ENCODE data around the gene PSMD9. TPM values are rescaled to one million over a fixed set of nuclear protein-coding genes. Genes with fewer than 3 reads are reported as not detected.

Gene PSMD9
- total and polyA plus RNA-seq, 4 donors = 39.6 to 134 (median 62.6) TPM

DNA sequence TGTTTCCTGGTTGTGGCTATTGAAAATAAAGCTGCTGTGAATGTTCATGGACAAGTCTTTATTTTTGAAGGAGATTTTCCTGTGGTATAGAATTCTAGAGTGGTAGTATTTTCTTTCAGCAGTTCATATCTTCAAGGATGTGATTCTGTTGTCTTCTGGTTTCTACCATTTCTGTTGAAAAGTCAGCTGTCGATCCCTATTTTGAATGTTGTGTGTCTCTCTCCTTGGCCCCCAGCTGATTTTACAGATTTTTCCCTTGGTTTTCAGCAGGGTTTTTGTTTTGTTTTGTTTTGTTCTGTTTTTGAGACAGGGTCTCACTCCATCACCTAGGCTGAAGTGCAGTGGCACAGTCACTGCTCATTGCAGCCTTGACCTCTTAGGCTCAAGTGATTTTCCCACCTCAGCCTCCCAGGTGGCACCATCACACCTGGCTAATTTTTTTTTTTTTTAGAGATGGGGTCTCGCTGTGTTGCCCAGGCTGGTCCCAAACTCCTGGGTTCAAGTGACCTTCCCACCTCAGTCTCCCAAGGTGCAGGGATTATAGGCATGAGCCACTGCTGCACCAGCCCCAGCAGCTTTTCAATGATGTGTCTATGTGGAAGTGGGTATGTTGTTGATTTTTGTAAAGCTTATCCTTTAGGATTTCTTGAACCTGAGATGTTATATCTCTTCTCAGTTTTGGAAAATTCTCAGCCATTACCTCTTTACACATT, 57.9 kb downstream of the PSMD9 start:
- DNase-seq = no peak
- Histone ChIP-seq H3K4me3 (no peak overlapping the region), H3K4me1 (ENCODE audit: control insufficient read depth in 5 of 5, insufficient read depth in 5 of 5, low read length in 5 of 5) (peaks cover 0 to 5% (median 0%) of the 10 kb centered on the region in 5 donors), H3K27me3 (ENCODE audit: control insufficient read depth in 3 of 3, insufficient read depth in 3 of 3, low read length in 2 of 3) (no peaks in the 10 kb centered on the region), H3K27ac (ENCODE audit: low read depth in 1 of 2, low read length in 1 of 2) (no peak overlapping the region), H3K9ac (ENCODE audit: insufficient read depth in 1 of 2, low read length in 2 of 2) (no peak overlapping the region), H3K9me3 (ENCODE audit: control insufficient read depth in 4 of 4, insufficient read depth in 3 of 4, low read length in 3 of 4) (no peaks in the 10 kb centered on the region), H3K36me3 (ENCODE audit: control insufficient read depth in 4 of 4, insufficient read depth in 4 of 4, low read length in 4 of 4) (no peaks in the 10 kb centered on the region)
- no peak for ATAC-seq (ENCODE audit: insufficient read depth, low FRiP score)
- TF ChIP-seq, protein P1, sequence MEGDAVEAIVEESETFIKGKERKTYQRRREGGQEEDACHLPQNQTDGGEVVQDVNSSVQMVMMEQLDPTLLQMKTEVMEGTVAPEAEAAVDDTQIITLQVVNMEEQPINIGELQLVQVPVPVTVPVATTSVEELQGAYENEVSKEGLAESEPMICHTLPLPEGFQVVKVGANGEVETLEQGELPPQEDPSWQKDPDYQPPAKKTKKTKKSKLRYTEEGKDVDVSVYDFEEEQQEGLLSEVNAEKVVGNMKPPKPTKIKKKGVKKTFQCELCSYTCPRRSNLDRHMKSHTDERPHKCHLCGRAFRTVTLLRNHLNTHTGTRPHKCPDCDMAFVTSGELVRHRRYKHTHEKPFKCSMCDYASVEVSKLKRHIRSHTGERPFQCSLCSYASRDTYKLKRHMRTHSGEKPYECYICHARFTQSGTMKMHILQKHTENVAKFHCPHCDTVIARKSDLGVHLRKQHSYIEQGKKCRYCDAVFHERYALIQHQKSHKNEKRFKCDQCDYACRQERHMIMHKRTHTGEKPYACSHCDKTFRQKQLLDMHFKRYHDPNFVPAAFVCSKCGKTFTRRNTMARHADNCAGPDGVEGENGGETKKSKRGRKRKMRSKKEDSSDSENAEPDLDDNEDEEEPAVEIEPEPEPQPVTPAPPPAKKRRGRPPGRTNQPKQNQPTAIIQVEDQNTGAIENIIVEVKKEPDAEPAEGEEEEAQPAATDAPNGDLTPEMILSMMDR (IDR thresholded peaks at IDR 0.05; ENCODE audit: control extremely low read depth, extremely low read depth) = no peak
- 97 to 98% methylated on average over 2 of the region's 2 CpGs for whole genome bisulfite sequencing, 2 donors

DNA sequence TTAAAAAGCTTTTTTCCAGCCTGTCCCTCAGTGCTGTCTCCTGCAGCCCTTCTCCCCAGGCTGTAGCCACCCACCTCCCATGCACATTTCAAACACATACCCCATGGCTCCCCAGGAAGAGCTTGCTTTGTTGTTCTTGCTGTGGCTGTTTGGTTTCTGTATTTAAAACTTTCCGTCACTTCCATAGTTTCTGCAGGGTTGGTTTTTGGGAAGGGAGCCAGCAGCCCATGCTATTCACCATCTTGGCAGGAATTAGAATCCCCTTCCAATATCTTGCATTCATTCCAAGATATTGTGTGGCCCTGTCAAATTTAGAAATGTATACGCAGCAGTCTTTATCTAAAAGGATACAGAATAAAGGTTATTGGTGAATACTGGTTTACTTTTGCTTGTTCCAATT, 59.4 kb downstream of the PSMD9 start:
- Histone ChIP-seq H3K36me3 (ENCODE audit: control insufficient read depth in 4 of 4, insufficient read depth in 4 of 4, low read length in 4 of 4) (no peaks in the 10 kb centered on the region), H3K27ac (ENCODE audit: low read depth in 1 of 2, low read length in 1 of 2) (no peak overlapping the region), H3K4me3 (no peak overlapping the region), H3K9ac (ENCODE audit: insufficient read depth in 1 of 2, low read length in 2 of 2) (no peak overlapping the region), H3K27me3 (ENCODE audit: control insufficient read depth in 3 of 3, insufficient read depth in 3 of 3, low read length in 2 of 3) (no peaks in the 10 kb centered on the region), H3K4me1 (ENCODE audit: control insufficient read depth in 5 of 5, insufficient read depth in 5 of 5, low read length in 5 of 5) (peaks cover 0 to 5% (median 0%) of the 10 kb centered on the region in 5 donors), H3K9me3 (ENCODE audit: control insufficient read depth in 4 of 4, insufficient read depth in 3 of 4, low read length in 3 of 4) (no peaks in the 10 kb centered on the region)
- TF ChIP-seq, protein P1 (IDR thresholded peaks at IDR 0.05; ENCODE audit: control extremely low read depth, extremely low read depth) = no peak
- WGBS, 2 donors = 81 to 85% methylated on average over 2 of the region's 2 CpGs
- peak; percentile 32 to 69 (median 65) for DNase-seq
- ATAC-seq (ENCODE audit: insufficient read depth, low FRiP score) = no peak

DNA sequence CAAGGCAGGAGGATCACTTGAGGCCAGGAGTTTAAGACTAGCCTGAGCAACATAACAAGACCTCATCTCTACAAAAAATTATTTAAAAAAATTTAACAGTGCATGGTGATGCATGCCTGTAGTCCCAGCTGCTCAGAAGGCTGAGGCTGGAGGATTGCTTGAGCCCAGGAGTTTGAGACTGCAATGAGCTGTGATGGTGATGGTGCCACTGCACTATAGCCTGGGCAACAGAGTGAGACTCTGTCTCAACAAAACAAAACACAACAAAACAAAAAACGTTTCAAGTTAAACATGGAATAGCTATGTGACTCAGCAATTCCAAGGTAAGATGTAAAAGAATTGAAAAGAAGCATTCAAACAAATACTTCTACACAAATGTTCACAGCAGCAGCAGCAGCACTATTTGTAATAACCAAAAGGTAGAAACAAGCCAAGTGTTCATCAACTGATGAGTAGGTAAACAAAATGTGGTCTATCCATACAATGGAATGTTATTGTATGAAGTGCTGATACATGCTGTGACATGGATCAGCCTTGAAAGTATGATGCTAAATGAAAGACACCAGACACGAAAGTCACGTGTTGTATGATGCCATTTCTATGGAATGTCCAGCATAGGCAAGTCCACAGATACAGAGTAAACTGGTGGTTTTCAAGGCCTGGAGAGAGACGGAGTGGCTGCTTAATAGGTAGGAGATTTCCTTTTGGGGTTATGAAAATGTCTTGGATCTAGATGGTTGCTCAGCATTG, 61.2 kb downstream of the PSMD9 start:
- H3K27ac ChIP-seq (ENCODE audit: low read depth in 1 of 2, low read length in 1 of 2) = no peak overlapping the region
- ATAC-seq (ENCODE audit: insufficient read depth, low FRiP score) (no peak), DNase-seq (no peak)
- no peak overlapping the region for H3K9ac ChIP-seq (ENCODE audit: insufficient read depth in 1 of 2, low read length in 2 of 2)
- TF ChIP-seq, protein P1 (IDR thresholded peaks at IDR 0.05; ENCODE audit: control extremely low read depth, extremely low read depth) = no peak
- no peaks in the 10 kb centered on the region for H3K36me3 ChIP-seq (ENCODE audit: control insufficient read depth in 4 of 4, insufficient read depth in 4 of 4, low read length in 4 of 4)
- 75 to 77% methylated on average over 4 of the region's 4 CpGs for WGBS, 2 donors
- no peak overlapping the region for H3K4me3 ChIP-seq
- H3K9me3 ChIP-seq (ENCODE audit: control insufficient read depth in 4 of 4, insufficient read depth in 3 of 4, low read length in 3 of 4) = no peaks in the 10 kb centered on the region
- no peaks in the 10 kb centered on the region for H3K27me3 ChIP-seq (ENCODE audit: control insufficient read depth in 3 of 3, insufficient read depth in 3 of 3, low read length in 2 of 3)
- peaks cover 0 to 5% (median 0%) of the 10 kb centered on the region in 5 donors for H3K4me1 ChIP-seq (ENCODE audit: control insufficient read depth in 5 of 5, insufficient read depth in 5 of 5, low read length in 5 of 5)

Measured in lung (tissue), 12 donors.